B cell (primary cell): ENCODE measurements around the gene DHX35. TPM values are rescaled to one million over a fixed set of nuclear protein-coding genes. Genes with fewer than 3 reads are reported as not detected.

ENCODE experiments used
- ATAC-seq: fragments of 200-7000 bp; cut with Tn5 transposase; one replicate; pipeline ENCODE4 v1.10.0; 2021; ENCODE audit warnings: low read depth, mild to moderate bottlenecking, moderate number of reproducible peaks, moderate library complexity
- CTCF ChIA-PET: fragments of 350-600 bp; sonication (Branson Sonifier 250); formaldehyde crosslinking; loops from one replicate; lab custom pipeline; 2021; ENCODE audit warnings: antibody characterized with exemption, inconsistent platforms; lab: Charles Lee
- POLR2A ChIA-PET: fragments of 350-600 bp; sonication (Branson Sonifier 250); formaldehyde crosslinking; loops from one replicate; lab custom pipeline; 2021; ENCODE audit warnings: antibody characterized with exemption; lab: Charles Lee
- DNase-seq: peaks from one replicate; pipeline ENCODE4 v3.0.0; 2013
- H2AFZ ChIP-seq: 2 replicates; pipeline ENCODE4 v1.6.1; 2012; ENCODE audit warnings: mild to moderate bottlenecking, low read depth, low read length; ENCODE audit not compliant: insufficient read depth, poor library complexity, severe bottlenecking
- H3K27ac ChIP-seq, 2 donors: 1 replicate in 1 of 2; 2 replicates in 1 of 2; pipeline ENCODE4 v1.5.1; 2012 to 2013; ENCODE audit warnings: low read length in 2 of 2, mild to moderate bottlenecking in 2 of 2, moderate library complexity in 1 of 2
- H3K27me3 ChIP-seq, 4 experiments: fragments of 200-600 bp in 1 of 4; sonication (generic) in 1 of 4; replicated peaks in 1 of 4; 1 replicate in 2 of 4; 2 replicates in 2 of 4; pipeline versions ENCODE4 v1.6.1 to v1.7.0; 2013 to 2016; ENCODE audit warnings: low read length in 3 of 4, mild to moderate bottlenecking in 2 of 4, mixed read lengths in 1 of 4, moderate library complexity in 1 of 4; ENCODE audit not compliant: insufficient read depth in 4 of 4, control insufficient read depth in 3 of 4; ENCODE audit errors: control extremely low read depth in 1 of 4
- H3K36me3 ChIP-seq, 2 experiments: replicated peaks in 1 of 2; 1 replicate in 1 of 2; 2 replicates in 1 of 2; pipeline versions ENCODE4 v1.6.1 to v1.7.1; 2013; ENCODE audit warnings: low read length in 1 of 2; ENCODE audit not compliant: insufficient read depth in 2 of 2, control insufficient read depth in 1 of 2; ENCODE audit errors: control extremely low read depth in 1 of 2, extremely low read depth in 1 of 2
- H3K4me1 ChIP-seq, 2 donors: fragments of 200-600 bp in 1 of 2; sonication (generic) in 1 of 2; 1 replicate in 1 of 2; 2 replicates in 1 of 2; pipeline versions ENCODE4 v1.5.1 to v1.6.1; 2013 to 2017; ENCODE audit warnings: low read length in 2 of 2; ENCODE audit not compliant: control insufficient read depth in 2 of 2, insufficient read depth in 2 of 2
- H3K4me2 ChIP-seq: replicated peaks from 2 replicates; pipeline ENCODE3; 2012; ENCODE audit warnings: mild to moderate bottlenecking, low read depth, low read length; ENCODE audit not compliant: poor library complexity, severe bottlenecking
- H3K4me3 ChIP-seq, 5 experiments: fragments of 200-600 bp in 1 of 5; sonication (generic) in 1 of 5; 1 replicate in 3 of 5; 2 replicates in 2 of 5; pipeline versions ENCODE4 v1.5.1 to v1.7.0; 2011 to 2016; ENCODE audit warnings: low read length in 4 of 5, mild to moderate bottlenecking in 4 of 5, low read depth in 2 of 5, control low read depth in 1 of 5, moderate library complexity in 1 of 5; ENCODE audit not compliant: insufficient read depth in 1 of 5; ENCODE audit errors: control extremely low read depth in 1 of 5, extremely low read depth in 1 of 5
- H3K79me2 ChIP-seq: fragments of 200-600 bp; sonication (generic); one replicate; pipeline ENCODE4 v1.6.0; 2016; ENCODE audit warnings: low read length; ENCODE audit not compliant: control insufficient read depth, insufficient read depth
- H3K9ac ChIP-seq: fragments of 200-600 bp; sonication (generic); 2 replicates; pipeline ENCODE4 v1.6.1; 2017; ENCODE audit warnings: mild to moderate bottlenecking, low read length, moderate library complexity
- H3K9me3 ChIP-seq, 3 donors: one replicate each; pipeline versions ENCODE4 v1.6.1 to v1.7.1; 2013; ENCODE audit warnings: low read length in 2 of 3; ENCODE audit not compliant: control insufficient read depth in 2 of 3, insufficient read depth in 1 of 3; ENCODE audit errors: control extremely low read depth in 1 of 3
- H4K20me1 ChIP-seq: 2 replicates; pipeline ENCODE4 v1.6.0; 2012; ENCODE audit warnings: mild to moderate bottlenecking, low read length; ENCODE audit not compliant: insufficient read depth, control insufficient read depth, poor library complexity, severe bottlenecking
- H3K27ac Mint-ChIP-seq: one replicate; pipeline ENCODE4 v1.8.0; 2021; ENCODE audit warnings: mixed read lengths
- H3K27me3 Mint-ChIP-seq: one replicate; pipeline ENCODE4 v1.8.0; 2021; ENCODE audit warnings: mixed read lengths
- H3K4me1 Mint-ChIP-seq: one replicate; pipeline ENCODE4 v1.8.0; 2021; ENCODE audit warnings: mixed read lengths
- H3K4me3 Mint-ChIP-seq: one replicate; pipeline ENCODE4 v1.8.0; 2021; ENCODE audit warnings: mixed read lengths
- H3K9me3 Mint-ChIP-seq: one replicate; pipeline ENCODE4 v1.8.0; 2022; ENCODE audit warnings: mixed read lengths; ENCODE audit not compliant: insufficient read depth
- CTCF ChIP-seq: fragments of 200-600 bp; IDR thresholded peaks from one replicate; pipeline ENCODE4 v1.8.0; 2022; ENCODE audit warnings: antibody characterized with exemption, mild to moderate bottlenecking
- EZH2 ChIP-seq: IDR thresholded peaks from 2 replicates; pipeline ENCODE4 v1.6.1; 2012; ENCODE audit warnings: borderline replicate concordance, low read depth, mild to moderate bottlenecking, moderate library complexity, low read length; ENCODE audit not compliant: insufficient read depth, poor library complexity, severe bottlenecking
- WGBS: methylation state at CpG from one replicate; pipeline ENCODE4 v1.1.5; 2013; ENCODE audit warnings: missing lambda C conversion rate; ENCODE audit not compliant: insufficient coverage; 5-methylcytosine and 5-hydroxymethylcytosine counted together
- intact Hi-C: fragments of 100-400 bp; cut with micrococcal nuclease; formaldehyde crosslinking; loops from one replicate; pipeline ENCODE4 v1.10.0; 2022
- polyA plus RNA-seq: library from polyadenylated mRNA; depleted of rRNA; stranded (reverse); fragments of >200 nt; gene quantifications from 2 replicates; pipeline ENCODE4 v1.2.3, GENCODE V29; 2012
- total RNA-seq, 2 donors: library from RNA; stranded (reverse); fragments of 120-200 nt in 1 of 2; gene quantifications; 1 replicate in 1 of 2; 2 replicates in 1 of 2; pipeline versions ENCODE4 v1.2.3 to v1.2.4, GENCODE V29; 2013 to 2022

DHX35 gene
- total and polyA plus RNA-seq, 2 donors (not counting 1 experiment from before 2014, with no cell fraction given): 7.5 to 12.4 TPM

- no peaks in the 10 kb centered on the region for H3K27me3 Mint-ChIP-seq
- no peak for DNase-seq
- no peaks in the 10 kb centered on the region for H3K9me3 Mint-ChIP-seq
- ChIA-PET POLR2A (no interaction called here), CTCF (interaction anchor here (1.7 kb wide), 1 partner anchor 11 kb away, joined by 5 read pairs; the partner anchor contains the start of gene DHX35)
- peaks cover 4% of the 10 kb centered on the region for H3K4me1 Mint-ChIP-seq
- no peak overlapping the region for H3K4me3 Mint-ChIP-seq
- no peaks in the 10 kb centered on the region for H3K27me3 ChIP-seq
- no peaks in the 10 kb centered on the region for H4K20me1 ChIP-seq
- WGBS: 92% methylated on average over 2 of the region's 5 CpGs
- no peak overlapping the region for H3K9ac ChIP-seq
- H3K4me1 ChIP-seq: no peaks in the 10 kb centered on the region
- no peaks in the 10 kb centered on the region for H3K9me3 ChIP-seq
- no peak overlapping the region for H2AFZ ChIP-seq
- no peak for TF ChIP-seq EZH2
- TF ChIP-seq CTCF: no peak
- intact Hi-C loops: no loop called here
- H3K27ac ChIP-seq: no peak overlapping the region
- no peak for ATAC-seq
- H3K4me3 ChIP-seq: no peak overlapping the region
- no peak overlapping the region for H3K4me2 ChIP-seq
- peaks cover 6 to 34% of the 10 kb centered on the region in 2 experiments for H3K36me3 ChIP-seq
- H3K27ac Mint-ChIP-seq: no peak overlapping the region
- H3K79me2 ChIP-seq: peaks cover 2% of the 10 kb centered on the region
These were observed 11.5 kb downstream of the DHX35 start for GRCh38 chr20:38973645-38974044.

- Mint-ChIP-seq H3K27me3 (no peaks in the 10 kb centered on the region), H3K27ac (no peak overlapping the region), H3K9me3 (no peaks in the 10 kb centered on the region), H3K4me3 (no peak overlapping the region), H3K4me1 (peaks cover 4% of the 10 kb centered on the region)
- H3K4me1 ChIP-seq: no peaks in the 10 kb centered on the region
- ChIA-PET CTCF (no interaction called here), POLR2A (no interaction called here)
- H3K79me2 ChIP-seq: peaks cover 6% of the 10 kb centered on the region
- H3K27me3 ChIP-seq: no peaks in the 10 kb centered on the region
- no peak overlapping the region for H2AFZ ChIP-seq
- H3K9me3 ChIP-seq: no peaks in the 10 kb centered on the region
- no peak for ATAC-seq
- WGBS: 100% methylated on average over 1 of the region's 2 CpGs
- no peak overlapping the region for H3K4me2 ChIP-seq
- H4K20me1 ChIP-seq: no peaks in the 10 kb centered on the region
- H3K9ac ChIP-seq: no peak overlapping the region
- no peak overlapping the region for H3K4me3 ChIP-seq
- no peak overlapping the region for H3K27ac ChIP-seq
- intact Hi-C loops: no loop called here
- TF ChIP-seq EZH2: no peak
- TF ChIP-seq CTCF: no peak
- H3K36me3 ChIP-seq: peaks cover 5 to 19% of the 10 kb centered on the region in 2 experiments
- DNase-seq: no peak
These were observed 13.5 kb downstream of the DHX35 start for GRCh38 chr20:38975539-38976120.
